Stimulated activated CD8-positive, alpha-beta memory T cell treated with anti-CD3 and anti-CD28 coated beads, Interleukin-15, amount 100 ng/mL, for 48 hours (primary cell): ENCODE results near the gene ANKEF1.

ENCODE experiments used
- DNase-seq, 2 donors: peaks; one replicate each; pipeline ENCODE4 v3.0.0-alpha.2; 2020; ENCODE audit warnings: low read depth in 2 of 2

The ANKEF1 gene

GRCh38 chr20:10080574-10080973 is 45.8 kb downstream of the ANKEF1 start:
- DNase-seq: no peak

GRCh38 chr20:10089871-10090587 is 55.2 kb downstream of the ANKEF1 start:
- no peak for DNase-seq

- DNase-seq: no peak
Measured at GRCh38 chr20:10090588-10091166, 55.9 kb downstream of the ANKEF1 start.

GRCh38 chr20:10093087-10093591 is 58.4 kb downstream of the ANKEF1 start:
- no peak for DNase-seq

GRCh38 chr20:10094566-10095173 is 59.9 kb downstream of the ANKEF1 start:
- no peak for DNase-seq

GRCh38 chr20:10096790-10097189 is 62.0 kb downstream of the ANKEF1 start:
- no peak for DNase-seq

- no peak for DNase-seq
Measured at GRCh38 chr20:10105046-10105445, 70.3 kb downstream of the ANKEF1 start.
